CD14-positive monocyte (primary cell): ENCODE results near the gene CSTF3. TPM values are rescaled to one million over a fixed set of nuclear protein-coding genes. Genes with fewer than 3 reads are reported as not detected.
A peak's percentile ranks its signal among the peaks of the same experiment; 100 is the strongest.

Experiments used
- DNase-seq, 3 donors: peaks; one replicate each; pipeline ENCODE4 v3.0.0-alpha.2; 2011 to 2022
- H2AFZ ChIP-seq: 2 replicates; pipeline ENCODE4 v1.6.0; 2012; ENCODE audit warnings: mild to moderate bottlenecking, low read depth, low read length, inconsistent platforms; ENCODE audit not compliant: insufficient read depth, poor library complexity, severe bottlenecking
- H3K27ac ChIP-seq, 2 donors: 1 replicate in 1 of 2; 2 replicates in 1 of 2; pipeline ENCODE4 v1.5.1; 2012 to 2013; ENCODE audit warnings: low read length in 2 of 2, control low read depth in 1 of 2, inconsistent platforms in 1 of 2, low read depth in 1 of 2, mild to moderate bottlenecking in 1 of 2
- H3K27me3 ChIP-seq, 2 donors: one replicate each; pipeline versions ENCODE4 v1.6.0 to v1.6.1; 2011 to 2013; ENCODE audit warnings: low read length in 2 of 2; ENCODE audit not compliant: control insufficient read depth in 2 of 2, insufficient read depth in 2 of 2
- H3K36me3 ChIP-seq, 2 donors: replicated peaks in 1 of 2; 1 replicate in 1 of 2; 2 replicates in 1 of 2; pipeline versions ENCODE4 v1.5.1 to v1.6.1; 2012 to 2013; ENCODE audit warnings: low read length in 2 of 2, control low read depth in 1 of 2, inconsistent platforms in 1 of 2, mild to moderate bottlenecking in 1 of 2; ENCODE audit not compliant: insufficient read depth in 2 of 2, control insufficient read depth in 1 of 2
- H3K4me1 ChIP-seq, 2 donors: 1 replicate in 1 of 2; 2 replicates in 1 of 2; pipeline versions ENCODE4 v1.5.1 to v1.6.1; 2012 to 2013; ENCODE audit warnings: low read length in 2 of 2, control low read depth in 1 of 2, inconsistent platforms in 1 of 2, mild to moderate bottlenecking in 1 of 2, moderate library complexity in 1 of 2; ENCODE audit not compliant: insufficient read depth in 2 of 2, control insufficient read depth in 1 of 2
- H3K4me2 ChIP-seq: replicated peaks from 2 replicates; pipeline ENCODE3; 2012; ENCODE audit warnings: low read length, moderate library complexity, mild to moderate bottlenecking; ENCODE audit not compliant: poor library complexity, severe bottlenecking; ENCODE audit errors: extremely low read depth
- H3K4me3 ChIP-seq, 3 experiments: fragments of 200-600 bp in 1 of 3; sonication (generic) in 1 of 3; replicated peaks in 1 of 3; 1 replicate in 2 of 3; 2 replicates in 1 of 3; pipeline ENCODE4 v1.5.1; 2011 to 2013; ENCODE audit warnings: low read length in 3 of 3, mild to moderate bottlenecking in 3 of 3, control low read depth in 2 of 3, low read depth in 2 of 3, inconsistent platforms in 1 of 3, moderate library complexity in 1 of 3
- H3K79me2 ChIP-seq: 2 replicates; pipeline ENCODE4 v1.6.0; 2012; ENCODE audit warnings: mild to moderate bottlenecking, control low read depth, inconsistent platforms, low read length, moderate library complexity; ENCODE audit not compliant: insufficient read depth
- H3K9ac ChIP-seq: 2 replicates; pipeline ENCODE4 v1.6.0; 2017; ENCODE audit warnings: low read length, mild to moderate bottlenecking; ENCODE audit not compliant: insufficient read depth, poor library complexity, severe bottlenecking
- H3K9me3 ChIP-seq, 2 donors: replicated peaks in 1 of 2; 1 replicate in 1 of 2; 2 replicates in 1 of 2; pipeline versions ENCODE4 v1.5.1 to v1.6.1; 2012 to 2013; ENCODE audit warnings: low read length in 2 of 2, control low read depth in 1 of 2; ENCODE audit not compliant: control insufficient read depth in 1 of 2, insufficient read depth in 1 of 2
- H4K20me1 ChIP-seq: 2 replicates; pipeline ENCODE4 v1.6.0; 2012; ENCODE audit warnings: mild to moderate bottlenecking, low read length, control low read depth, moderate library complexity; ENCODE audit not compliant: insufficient read depth
- H3K27ac Mint-ChIP-seq, 7 donors: one replicate each; pipeline ENCODE4 v1.8.0; 2020; ENCODE audit warnings: mild to moderate bottlenecking in 7 of 7, mixed read lengths in 7 of 7, moderate library complexity in 6 of 7, inconsistent platforms in 2 of 7
- H3K27me3 Mint-ChIP-seq, 3 donors: one replicate each; pipeline ENCODE4 v1.8.0; 2021 to 2022; ENCODE audit warnings: low read depth in 3 of 3, mild to moderate bottlenecking in 3 of 3, mixed read lengths in 3 of 3, moderate library complexity in 3 of 3, inconsistent platforms in 1 of 3
- H3K36me3 Mint-ChIP-seq, 2 donors: one replicate each; pipeline ENCODE4 v1.8.0; 2020; ENCODE audit warnings: mixed read lengths in 2 of 2, inconsistent platforms in 1 of 2, mild to moderate bottlenecking in 1 of 2
- H3K4me1 Mint-ChIP-seq: one replicate; pipeline ENCODE4 v1.8.0; 2020; ENCODE audit warnings: mild to moderate bottlenecking, mixed read lengths
- H3K4me3 Mint-ChIP-seq, 2 donors: one replicate each; pipeline ENCODE4 v1.8.0; 2020; ENCODE audit warnings: mild to moderate bottlenecking in 2 of 2, mixed read lengths in 2 of 2, moderate library complexity in 1 of 2
- H3K9me3 Mint-ChIP-seq, 7 donors: one replicate each; pipeline ENCODE4 v1.8.0; 2020 to 2022; ENCODE audit warnings: mixed read lengths in 7 of 7, mild to moderate bottlenecking in 6 of 7, moderate library complexity in 6 of 7, inconsistent platforms in 2 of 7
- WGBS: methylation state at CpG from one replicate; pipeline ENCODE4 v1.1.5; 2013; ENCODE audit warnings: missing lambda C conversion rate; ENCODE audit not compliant: insufficient coverage; 5-methylcytosine and 5-hydroxymethylcytosine counted together
- intact Hi-C, 2 donors: fragments of 100-400 bp; cut with micrococcal nuclease; formaldehyde crosslinking; loops; one replicate each; pipeline versions ENCODE4 v1.15.0 to v1.15.1; 2023
- polyA plus RNA-seq, 3 donors: library from polyadenylated mRNA; depleted of rRNA in 1 of 3; unstranded in 2 of 3; stranded (reverse) in 1 of 3; fragments of 300-500 nt in 2 of 3; fragments of >200 nt in 1 of 3; fragmentation: Illumina TruSeq in 2 of 3; gene quantifications; 1 replicate in 2 of 3; 2 replicates in 1 of 3; pipeline ENCODE4 v1.2.3, GENCODE V29; 2012 to 2021
- TF ChIP-seq, protein P1 (sequence below): fragments of 200-600 bp; IDR thresholded peaks from one replicate; pipeline ENCODE4 v1.8.0; 2022; ENCODE audit warnings: antibody characterized with exemption, mild to moderate bottlenecking

CSTF3 gene
- polyA plus RNA-seq, 3 donors = 6.9 to 12.1 (median 7.1) TPM

DNA sequence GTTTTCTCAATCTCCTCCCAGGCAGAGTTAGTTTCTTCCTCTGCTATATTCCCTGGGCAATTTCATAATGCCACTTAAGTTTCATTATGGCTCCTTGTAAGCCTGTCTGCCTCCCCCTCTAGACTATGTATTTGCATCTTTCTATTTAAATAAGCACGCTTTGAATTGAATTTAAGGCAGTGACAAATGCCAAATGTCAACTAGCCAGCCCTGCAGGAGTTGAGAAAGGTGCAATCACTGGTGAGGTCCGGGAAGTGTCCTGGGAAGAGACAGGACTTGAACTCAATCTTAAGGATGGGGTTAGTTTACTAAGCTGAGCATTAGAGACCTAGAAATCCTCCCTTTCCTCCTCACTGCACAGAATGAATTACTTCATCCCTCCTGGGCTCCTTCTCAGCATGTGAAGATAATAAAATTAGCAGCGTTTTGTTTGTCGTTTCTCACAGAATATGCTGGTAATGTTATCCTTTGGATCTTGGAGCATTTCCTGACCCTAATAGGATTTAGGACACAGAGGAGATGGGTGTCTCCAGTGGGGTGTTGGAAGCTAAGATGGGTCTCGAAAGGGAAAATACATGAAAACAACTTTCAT lies 120.3 kb downstream of the CSTF3 start:
- DNase-seq = no peak
- Histone ChIP-seq H4K20me1 (no peaks in the 10 kb centered on the region), H3K4me3 (peak overlapping the region in 1 of 3 experiments; percentile 89), H3K4me1 (peaks cover 17 to 20% of the 10 kb centered on the region in 2 donors), H2AFZ (peak overlapping the region; percentile 93), H3K36me3 (peaks cover 6 to 26% of the 10 kb centered on the region in 2 donors), H3K4me2 (peak overlapping the region; percentile 89), H3K9me3 (no peaks in the 10 kb centered on the region), H3K9ac (no peak overlapping the region), H3K79me2 (peaks cover 30% of the 10 kb centered on the region), H3K27me3 (no peaks in the 10 kb centered on the region), H3K27ac (no peak overlapping the region)
- 92% methylated on average over 2 of the region's 5 CpGs for WGBS
- Mint-ChIP-seq H3K4me3 (peak overlapping the region in 1 of 2 donors; percentile 93), H3K4me1 (peaks cover 21% of the 10 kb centered on the region), H3K9me3 (no peaks in the 10 kb centered on the region), H3K36me3 (peaks cover 21 to 29% of the 10 kb centered on the region in 2 donors), H3K27ac (peak overlapping the region in 3 of 7 donors; percentile 15 to 87 (median 33)), H3K27me3 (peaks cover 0 to 4% (median 3%) of the 10 kb centered on the region in 3 donors)
- TF ChIP-seq, protein P1, sequence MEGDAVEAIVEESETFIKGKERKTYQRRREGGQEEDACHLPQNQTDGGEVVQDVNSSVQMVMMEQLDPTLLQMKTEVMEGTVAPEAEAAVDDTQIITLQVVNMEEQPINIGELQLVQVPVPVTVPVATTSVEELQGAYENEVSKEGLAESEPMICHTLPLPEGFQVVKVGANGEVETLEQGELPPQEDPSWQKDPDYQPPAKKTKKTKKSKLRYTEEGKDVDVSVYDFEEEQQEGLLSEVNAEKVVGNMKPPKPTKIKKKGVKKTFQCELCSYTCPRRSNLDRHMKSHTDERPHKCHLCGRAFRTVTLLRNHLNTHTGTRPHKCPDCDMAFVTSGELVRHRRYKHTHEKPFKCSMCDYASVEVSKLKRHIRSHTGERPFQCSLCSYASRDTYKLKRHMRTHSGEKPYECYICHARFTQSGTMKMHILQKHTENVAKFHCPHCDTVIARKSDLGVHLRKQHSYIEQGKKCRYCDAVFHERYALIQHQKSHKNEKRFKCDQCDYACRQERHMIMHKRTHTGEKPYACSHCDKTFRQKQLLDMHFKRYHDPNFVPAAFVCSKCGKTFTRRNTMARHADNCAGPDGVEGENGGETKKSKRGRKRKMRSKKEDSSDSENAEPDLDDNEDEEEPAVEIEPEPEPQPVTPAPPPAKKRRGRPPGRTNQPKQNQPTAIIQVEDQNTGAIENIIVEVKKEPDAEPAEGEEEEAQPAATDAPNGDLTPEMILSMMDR = no peak
- intact Hi-C loops = no loop called here

DNA sequence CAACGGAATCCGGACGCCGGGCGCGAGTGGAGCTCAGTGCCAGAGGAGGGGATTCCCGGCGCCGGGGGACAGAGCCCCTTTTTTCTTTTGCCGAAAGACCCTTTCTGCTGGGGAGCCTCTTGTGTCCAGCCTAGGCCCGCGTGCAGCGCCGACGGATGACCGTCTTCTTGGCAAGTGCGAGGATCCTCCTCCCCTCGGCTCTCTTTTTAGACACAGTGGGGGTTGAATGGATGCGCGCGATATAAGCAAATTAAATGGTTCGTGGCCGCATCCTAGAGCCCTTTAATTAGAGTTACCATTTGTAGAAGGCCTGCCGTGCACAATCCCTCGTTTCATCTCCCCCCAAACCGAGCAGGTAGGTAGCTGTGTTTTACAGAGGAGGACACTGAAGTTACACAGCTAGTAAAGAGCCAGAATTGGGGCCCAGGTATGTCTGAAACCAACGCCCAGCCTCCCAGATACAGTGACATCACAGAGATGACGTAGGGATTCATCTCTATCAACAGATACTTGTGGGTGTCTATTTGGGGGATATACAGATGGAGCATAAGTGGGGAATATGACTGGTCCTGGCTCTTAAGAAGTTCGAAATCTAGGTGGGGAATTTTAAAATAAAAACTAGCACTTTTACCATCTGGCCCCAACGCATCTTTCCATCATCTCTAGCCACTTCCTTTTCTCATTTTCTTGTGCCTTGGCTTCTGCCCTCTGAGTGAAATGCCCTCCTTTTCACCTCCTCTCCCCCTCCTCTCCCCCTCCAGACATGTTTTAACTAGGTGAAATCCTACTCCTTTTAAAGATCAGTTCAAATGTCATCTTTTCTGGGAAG lies 121.0 kb downstream of the CSTF3 start:
- peak overlapping the region; percentile 87 to 100 (median 89) for H3K4me3 ChIP-seq
- H3K27ac ChIP-seq = peak overlapping the region; percentile 48 to 89
- Mint-ChIP-seq H3K27me3 (peaks cover 0 to 4% (median 3%) of the 10 kb centered on the region in 3 donors), H3K27ac (peak overlapping the region in 6 of 7 donors; percentile 59 to 92 (median 72)), H3K4me1 (peaks cover 21% of the 10 kb centered on the region), H3K36me3 (peaks cover 16 to 22% of the 10 kb centered on the region in 2 donors), H3K9me3 (no peaks in the 10 kb centered on the region), H3K4me3 (peak overlapping the region; percentile 84 to 93)
- 0% methylated on average over 9 of the region's 30 CpGs for WGBS
- peaks cover 17 to 20% of the 10 kb centered on the region in 2 donors for H3K4me1 ChIP-seq
- peaks cover 30% of the 10 kb centered on the region for H3K79me2 ChIP-seq
- TF ChIP-seq, protein P1 = no peak
- peak overlapping the region; percentile 93 for H2AFZ ChIP-seq
- DNase-seq = peak in 1 of 3 donors; percentile 16
- H4K20me1 ChIP-seq = no peaks in the 10 kb centered on the region
- intact Hi-C loops = no loop called here
- H3K9ac ChIP-seq = peak overlapping the region; percentile 83
- H3K9me3 ChIP-seq = no peaks in the 10 kb centered on the region
- H3K36me3 ChIP-seq = peaks cover 4 to 19% of the 10 kb centered on the region in 2 donors
- H3K27me3 ChIP-seq = no peaks in the 10 kb centered on the region
- peak overlapping the region; percentile 89 for H3K4me2 ChIP-seq
